Measurements from ENCODE around the gene EP400. TPM values are rescaled to one million over a fixed set of nuclear protein-coding genes. Genes with fewer than 3 reads are reported as not detected.

EP400 gene
- total RNA-seq, 2 experiments from 2014 or later, result 39.9 to 45.5 TPM

- Mint-ChIP-seq H3K27ac (no peak overlapping the region), H3K9me3 (no peaks in the 10 kb centered on the region), H3K36me3 (peaks cover 54% of the 10 kb centered on the region), H3K27me3 (no peaks in the 10 kb centered on the region), H3K4me1 (ENCODE audit: low read depth) (no peaks in the 10 kb centered on the region), H3K4me3 (no peak overlapping the region)
- DNase-seq, result no peak
- POLR2A ChIA-PET, result no interaction called here
- intact Hi-C loops (cut with micrococcal nuclease), result loop anchor here (10.0 kb wide), 1 partner anchor 260 kb away; no protein-coding TSS in a partner anchor
- CTCF ChIA-PET, result no interaction called here
Observed at GRCh38 chr12:132014092-132014914, 64.6 kb downstream of the EP400 start.

GRCh38 chr12:132014915-132015280 lies 65.2 kb downstream of the EP400 start:
- Mint-ChIP-seq H3K9me3 (no peaks in the 10 kb centered on the region), H3K27me3 (no peaks in the 10 kb centered on the region), H3K4me3 (no peak overlapping the region), H3K36me3 (peaks cover 52% of the 10 kb centered on the region), H3K4me1 (ENCODE audit: low read depth) (no peaks in the 10 kb centered on the region), H3K27ac (no peak overlapping the region)
- intact Hi-C loops (cut with micrococcal nuclease), result loop anchor here (10.0 kb wide), 1 partner anchor 260 kb away; no protein-coding TSS in a partner anchor
- ChIA-PET POLR2A (no interaction called here), CTCF (no interaction called here)
- no peak for DNase-seq

GRCh38 chr12:132015686-132016430 lies 66.1 kb downstream of the EP400 start:
- no peaks in the 10 kb centered on the region for H3K4me1 Mint-ChIP-seq (ENCODE audit: low read depth)
- no peak for DNase-seq
- intact Hi-C loops (cut with micrococcal nuclease), result loop anchor here (10.0 kb wide), 1 partner anchor 261 kb away; no protein-coding TSS in a partner anchor
- ChIA-PET POLR2A (no interaction called here), CTCF (no interaction called here)
- no peak overlapping the region for H3K27ac Mint-ChIP-seq
- H3K27me3 Mint-ChIP-seq, result no peaks in the 10 kb centered on the region
- no peak overlapping the region for H3K4me3 Mint-ChIP-seq
- H3K9me3 Mint-ChIP-seq, result no peaks in the 10 kb centered on the region
- peaks cover 58% of the 10 kb centered on the region for H3K36me3 Mint-ChIP-seq

- H3K27ac Mint-ChIP-seq, result no peak overlapping the region
- intact Hi-C loops (cut with micrococcal nuclease), result loop anchor here (10.0 kb wide), 1 partner anchor 264 kb away; no protein-coding TSS in a partner anchor
- no peaks in the 10 kb centered on the region for H3K9me3 Mint-ChIP-seq
- peaks cover 44% of the 10 kb centered on the region for H3K36me3 Mint-ChIP-seq
- H3K27me3 Mint-ChIP-seq, result no peaks in the 10 kb centered on the region
- H3K4me3 Mint-ChIP-seq, result no peak overlapping the region
- ChIA-PET POLR2A (no interaction called here), CTCF (no interaction called here)
- H3K4me1 Mint-ChIP-seq (ENCODE audit: low read depth), result no peaks in the 10 kb centered on the region
- DNase-seq, result no peak
Observed at GRCh38 chr12:132018193-132018916, 68.6 kb downstream of the EP400 start.

GRCh38 chr12:132019891-132020290 lies 70.1 kb downstream of the EP400 start:
- no peak for DNase-seq
- CTCF ChIA-PET, result no interaction called here
- Mint-ChIP-seq H3K9me3 (no peaks in the 10 kb centered on the region), H3K27me3 (no peaks in the 10 kb centered on the region), H3K4me3 (no peak overlapping the region), H3K36me3 (peaks cover 41% of the 10 kb centered on the region), H3K27ac (no peak overlapping the region), H3K4me1 (ENCODE audit: low read depth) (no peaks in the 10 kb centered on the region)
- POLR2A ChIA-PET, result no interaction called here
- intact Hi-C loops (cut with micrococcal nuclease), result loop anchor here (10.0 kb wide), 1 partner anchor 265 kb away; no protein-coding TSS in a partner anchor

- H3K4me3 Mint-ChIP-seq, result no peak overlapping the region
- no peaks in the 10 kb centered on the region for H3K9me3 Mint-ChIP-seq
- H3K4me1 Mint-ChIP-seq (ENCODE audit: low read depth), result no peaks in the 10 kb centered on the region
- ChIA-PET CTCF (no interaction called here), POLR2A (no interaction called here)
- H3K27me3 Mint-ChIP-seq, result no peaks in the 10 kb centered on the region
- DNase-seq, result no peak
- intact Hi-C loops (cut with micrococcal nuclease), result no loop called here
- H3K36me3 Mint-ChIP-seq, result peaks cover 42% of the 10 kb centered on the region
- H3K27ac Mint-ChIP-seq, result no peak overlapping the region
Observed at GRCh38 chr12:132020292-132020691, 70.5 kb downstream of the EP400 start.

- Mint-ChIP-seq H3K27ac (no peak overlapping the region), H3K9me3 (no peaks in the 10 kb centered on the region), H3K4me1 (ENCODE audit: low read depth) (no peaks in the 10 kb centered on the region), H3K36me3 (peaks cover 44% of the 10 kb centered on the region), H3K27me3 (no peaks in the 10 kb centered on the region), H3K4me3 (no peak overlapping the region)
- intact Hi-C loops (cut with micrococcal nuclease), result no loop called here
- POLR2A ChIA-PET, result no interaction called here
- CTCF ChIA-PET, result no interaction called here
- DNase-seq, result no peak
Observed at GRCh38 chr12:132021031-132021871, 71.5 kb downstream of the EP400 start.

- Mint-ChIP-seq H3K27ac (no peak overlapping the region), H3K9me3 (no peaks in the 10 kb centered on the region), H3K27me3 (no peaks in the 10 kb centered on the region), H3K4me3 (no peak overlapping the region), H3K36me3 (peaks cover 42% of the 10 kb centered on the region), H3K4me1 (ENCODE audit: low read depth) (no peaks in the 10 kb centered on the region)
- CTCF ChIA-PET, result no interaction called here
- intact Hi-C loops (cut with micrococcal nuclease), result no loop called here
- POLR2A ChIA-PET, result no interaction called here
- no peak for DNase-seq
Observed at GRCh38 chr12:132021965-132022364, 72.2 kb downstream of the EP400 start.

GRCh38 chr12:132023658-132024057 lies 73.9 kb downstream of the EP400 start:
- Mint-ChIP-seq H3K27me3 (no peaks in the 10 kb centered on the region), H3K4me1 (ENCODE audit: low read depth) (no peaks in the 10 kb centered on the region), H3K9me3 (no peaks in the 10 kb centered on the region), H3K4me3 (no peak overlapping the region), H3K36me3 (peaks cover 36% of the 10 kb centered on the region), H3K27ac (no peak overlapping the region)
- intact Hi-C loops (cut with micrococcal nuclease), result no loop called here
- no peak for DNase-seq
- POLR2A ChIA-PET, result no interaction called here
- CTCF ChIA-PET, result no interaction called here

GRCh38 chr12:132024758-132025157 lies 75.0 kb downstream of the EP400 start:
- no peaks in the 10 kb centered on the region for H3K4me1 Mint-ChIP-seq (ENCODE audit: low read depth)
- peaks cover 42% of the 10 kb centered on the region for H3K36me3 Mint-ChIP-seq
- intact Hi-C loops (cut with micrococcal nuclease), result no loop called here
- H3K27ac Mint-ChIP-seq, result no peak overlapping the region
- no peak overlapping the region for H3K4me3 Mint-ChIP-seq
- no peaks in the 10 kb centered on the region for H3K27me3 Mint-ChIP-seq
- ChIA-PET CTCF (no interaction called here), POLR2A (no interaction called here)
- no peaks in the 10 kb centered on the region for H3K9me3 Mint-ChIP-seq
- no peak for DNase-seq

GRCh38 chr12:132025526-132025925 lies 75.8 kb downstream of the EP400 start:
- Mint-ChIP-seq H3K4me1 (ENCODE audit: low read depth) (no peaks in the 10 kb centered on the region), H3K27ac (no peak overlapping the region), H3K9me3 (no peaks in the 10 kb centered on the region), H3K36me3 (peaks cover 42% of the 10 kb centered on the region), H3K4me3 (no peak overlapping the region), H3K27me3 (no peaks in the 10 kb centered on the region)
- ChIA-PET CTCF (no interaction called here), POLR2A (no interaction called here)
- no peak for DNase-seq
- intact Hi-C loops (cut with micrococcal nuclease), result no loop called here
